ENCODE results near the gene GZMB. TPM values are rescaled to one million over a fixed set of nuclear protein-coding genes. Genes with fewer than 3 reads are reported as not detected.

Gene GZMB
- total and polyA plus RNA-seq, 2 of the 8 experiments (the other 6 are each of a cell fraction or from before 2014, with no cell fraction given): not detected

- TF ChIP-seq, protein P1, sequence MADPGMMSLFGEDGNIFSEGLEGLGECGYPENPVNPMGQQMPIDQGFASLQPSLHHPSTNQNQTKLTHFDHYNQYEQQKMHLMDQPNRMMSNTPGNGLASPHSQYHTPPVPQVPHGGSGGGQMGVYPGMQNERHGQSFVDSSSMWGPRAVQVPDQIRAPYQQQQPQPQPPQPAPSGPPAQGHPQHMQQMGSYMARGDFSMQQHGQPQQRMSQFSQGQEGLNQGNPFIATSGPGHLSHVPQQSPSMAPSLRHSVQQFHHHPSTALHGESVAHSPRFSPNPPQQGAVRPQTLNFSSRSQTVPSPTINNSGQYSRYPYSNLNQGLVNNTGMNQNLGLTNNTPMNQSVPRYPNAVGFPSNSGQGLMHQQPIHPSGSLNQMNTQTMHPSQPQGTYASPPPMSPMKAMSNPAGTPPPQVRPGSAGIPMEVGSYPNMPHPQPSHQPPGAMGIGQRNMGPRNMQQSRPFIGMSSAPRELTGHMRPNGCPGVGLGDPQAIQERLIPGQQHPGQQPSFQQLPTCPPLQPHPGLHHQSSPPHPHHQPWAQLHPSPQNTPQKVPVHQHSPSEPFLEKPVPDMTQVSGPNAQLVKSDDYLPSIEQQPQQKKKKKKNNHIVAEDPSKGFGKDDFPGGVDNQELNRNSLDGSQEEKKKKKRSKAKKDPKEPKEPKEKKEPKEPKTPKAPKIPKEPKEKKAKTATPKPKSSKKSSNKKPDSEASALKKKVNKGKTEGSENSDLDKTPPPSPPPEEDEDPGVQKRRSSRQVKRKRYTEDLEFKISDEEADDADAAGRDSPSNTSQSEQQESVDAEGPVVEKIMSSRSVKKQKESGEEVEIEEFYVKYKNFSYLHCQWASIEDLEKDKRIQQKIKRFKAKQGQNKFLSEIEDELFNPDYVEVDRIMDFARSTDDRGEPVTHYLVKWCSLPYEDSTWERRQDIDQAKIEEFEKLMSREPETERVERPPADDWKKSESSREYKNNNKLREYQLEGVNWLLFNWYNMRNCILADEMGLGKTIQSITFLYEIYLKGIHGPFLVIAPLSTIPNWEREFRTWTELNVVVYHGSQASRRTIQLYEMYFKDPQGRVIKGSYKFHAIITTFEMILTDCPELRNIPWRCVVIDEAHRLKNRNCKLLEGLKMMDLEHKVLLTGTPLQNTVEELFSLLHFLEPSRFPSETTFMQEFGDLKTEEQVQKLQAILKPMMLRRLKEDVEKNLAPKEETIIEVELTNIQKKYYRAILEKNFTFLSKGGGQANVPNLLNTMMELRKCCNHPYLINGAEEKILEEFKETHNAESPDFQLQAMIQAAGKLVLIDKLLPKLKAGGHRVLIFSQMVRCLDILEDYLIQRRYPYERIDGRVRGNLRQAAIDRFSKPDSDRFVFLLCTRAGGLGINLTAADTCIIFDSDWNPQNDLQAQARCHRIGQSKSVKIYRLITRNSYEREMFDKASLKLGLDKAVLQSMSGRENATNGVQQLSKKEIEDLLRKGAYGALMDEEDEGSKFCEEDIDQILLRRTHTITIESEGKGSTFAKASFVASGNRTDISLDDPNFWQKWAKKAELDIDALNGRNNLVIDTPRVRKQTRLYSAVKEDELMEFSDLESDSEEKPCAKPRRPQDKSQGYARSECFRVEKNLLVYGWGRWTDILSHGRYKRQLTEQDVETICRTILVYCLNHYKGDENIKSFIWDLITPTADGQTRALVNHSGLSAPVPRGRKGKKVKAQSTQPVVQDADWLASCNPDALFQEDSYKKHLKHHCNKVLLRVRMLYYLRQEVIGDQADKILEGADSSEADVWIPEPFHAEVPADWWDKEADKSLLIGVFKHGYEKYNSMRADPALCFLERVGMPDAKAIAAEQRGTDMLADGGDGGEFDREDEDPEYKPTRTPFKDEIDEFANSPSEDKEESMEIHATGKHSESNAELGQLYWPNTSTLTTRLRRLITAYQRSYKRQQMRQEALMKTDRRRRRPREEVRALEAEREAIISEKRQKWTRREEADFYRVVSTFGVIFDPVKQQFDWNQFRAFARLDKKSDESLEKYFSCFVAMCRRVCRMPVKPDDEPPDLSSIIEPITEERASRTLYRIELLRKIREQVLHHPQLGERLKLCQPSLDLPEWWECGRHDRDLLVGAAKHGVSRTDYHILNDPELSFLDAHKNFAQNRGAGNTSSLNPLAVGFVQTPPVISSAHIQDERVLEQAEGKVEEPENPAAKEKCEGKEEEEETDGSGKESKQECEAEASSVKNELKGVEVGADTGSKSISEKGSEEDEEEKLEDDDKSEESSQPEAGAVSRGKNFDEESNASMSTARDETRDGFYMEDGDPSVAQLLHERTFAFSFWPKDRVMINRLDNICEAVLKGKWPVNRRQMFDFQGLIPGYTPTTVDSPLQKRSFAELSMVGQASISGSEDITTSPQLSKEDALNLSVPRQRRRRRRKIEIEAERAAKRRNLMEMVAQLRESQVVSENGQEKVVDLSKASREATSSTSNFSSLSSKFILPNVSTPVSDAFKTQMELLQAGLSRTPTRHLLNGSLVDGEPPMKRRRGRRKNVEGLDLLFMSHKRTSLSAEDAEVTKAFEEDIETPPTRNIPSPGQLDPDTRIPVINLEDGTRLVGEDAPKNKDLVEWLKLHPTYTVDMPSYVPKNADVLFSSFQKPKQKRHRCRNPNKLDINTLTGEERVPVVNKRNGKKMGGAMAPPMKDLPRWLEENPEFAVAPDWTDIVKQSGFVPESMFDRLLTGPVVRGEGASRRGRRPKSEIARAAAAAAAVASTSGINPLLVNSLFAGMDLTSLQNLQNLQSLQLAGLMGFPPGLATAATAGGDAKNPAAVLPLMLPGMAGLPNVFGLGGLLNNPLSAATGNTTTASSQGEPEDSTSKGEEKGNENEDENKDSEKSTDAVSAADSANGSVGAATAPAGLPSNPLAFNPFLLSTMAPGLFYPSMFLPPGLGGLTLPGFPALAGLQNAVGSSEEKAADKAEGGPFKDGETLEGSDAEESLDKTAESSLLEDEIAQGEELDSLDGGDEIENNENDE (IDR thresholded peaks at IDR 0.05; ENCODE audit: insufficient replicate concordance, low read length): no peak
- TF ChIP-seq PHF8 (conservative IDR thresholded peaks at IDR 0.05; ENCODE audit: low read depth, low read length): no peak
- TF ChIP-seq HDAC2 (IDR thresholded peaks at IDR 0.05; ENCODE audit: borderline replicate concordance in 1 of 2, low read depth in 2 of 2, low read length in 2 of 2): no peak
- TF ChIP-seq SP4 (IDR thresholded peaks at IDR 0.05; ENCODE audit: low read length): no peak
- TF ChIP-seq RNF2 (IDR thresholded peaks at IDR 0.05; ENCODE audit: borderline replicate concordance, low read depth, low read length, missing control alignments, poor library complexity, severe bottlenecking): no peak
- TF ChIP-seq EP300 (IDR thresholded peaks at IDR 0.05; ENCODE audit: borderline replicate concordance in 1 of 2, low read depth in 2 of 2, low read length in 2 of 2): no peak
- no peak for TF ChIP-seq SP1 (IDR thresholded peaks at IDR 0.05; ENCODE audit: low read depth, low read length)
- TF ChIP-seq BCL11A (IDR thresholded peaks at IDR 0.05; ENCODE audit: low read depth in 2 of 2, low read length in 2 of 2): no peak
- no peak for TF ChIP-seq CEBPB (IDR thresholded peaks at IDR 0.05; ENCODE audit: low read depth, low read length)
These were observed 36.6 kb downstream of the GZMB start (continued) for GRCh38 chr14:24597403-24597802.

All from H1 (cell line).